SK-N-SH (cell line): ENCODE measurements around the gene CTNNB1. TPM values are rescaled to one million over a fixed set of nuclear protein-coding genes. Genes with fewer than 3 reads are reported as not detected.

Experiments
- CTCF ChIA-PET: fragments of 300-600, 350-600 bp; formaldehyde crosslinking; extraction: SDS; loops from one replicate; lab custom pipeline; 2021; lab: Yijun Ruan, JAX
- POLR2A ChIA-PET: fragments of 350-600 bp; sonication (Branson Sonifier 250); formaldehyde crosslinking; extraction: SDS; loops from one replicate; lab custom pipeline; 2020; ENCODE audit warnings: antibody characterized with exemption, inconsistent platforms; lab: Yijun Ruan, JAX
- DNase-seq: peaks from one replicate; pipeline ENCODE4 v3.0.0; 2012
- H2AFZ ChIP-seq: fragments of 200-600 bp; sonication (generic); 2 replicates; pipeline ENCODE4 v1.8.1; 2016; ENCODE audit warnings: antibody characterized with exemption, mild to moderate bottlenecking, low read depth
- H3F3A ChIP-seq: fragments of 200-600 bp; sonication (generic); replicated peaks from 2 replicates; pipeline ENCODE3; 2016; ENCODE audit warnings: antibody characterized with exemption, mild to moderate bottlenecking; ENCODE audit not compliant: insufficient read depth
- H3K27ac ChIP-seq, 2 experiments: fragments of 200-500 bp in 1 of 2; fragments of 200-600 bp in 1 of 2; sonication (Bioruptor generic) in 1 of 2; sonication (generic), shearing (Covaris generic) in 1 of 2; 2 replicates each; pipeline versions ENCODE4 v1.5.1 to v1.6.1; 2014 to 2016; ENCODE audit warnings: low read depth in 2 of 2, inconsistent platforms in 1 of 2, low read length in 1 of 2, mild to moderate bottlenecking in 1 of 2, mixed read lengths in 1 of 2
- H3K27me3 ChIP-seq: fragments of 200-600 bp; sonication (generic), shearing (Covaris generic); 2 replicates; pipeline ENCODE4 v1.6.1; 2016; ENCODE audit warnings: mixed run types; ENCODE audit not compliant: insufficient read depth
- H3K36me3 ChIP-seq, 2 experiments: fragments of 200-500 bp in 1 of 2; fragments of 200-600 bp in 1 of 2; sonication (Bioruptor generic) in 1 of 2; sonication (generic) in 1 of 2; replicated peaks in 1 of 2; 2 replicates each; pipeline versions ENCODE3 to v1.5.1; 2014 to 2016; ENCODE audit warnings: low read length in 1 of 2, mild to moderate bottlenecking in 1 of 2; ENCODE audit not compliant: insufficient read depth in 2 of 2, control insufficient read depth in 1 of 2
- H3K4me1 ChIP-seq, 2 experiments: fragments of 200-500 bp in 1 of 2; fragments of 200-600 bp in 1 of 2; sonication (Bioruptor generic) in 1 of 2; sonication (generic), shearing (Covaris generic) in 1 of 2; 2 replicates each; pipeline versions ENCODE4 v1.5.1 to v1.6.1; 2014 to 2016; ENCODE audit warnings: low read depth in 1 of 2, low read length in 1 of 2, mixed run types in 1 of 2; ENCODE audit not compliant: insufficient read depth in 2 of 2, control insufficient read depth in 1 of 2
- H3K4me2 ChIP-seq: fragments of 200-600 bp; sonication (generic), shearing (Covaris generic); 2 replicates; pipeline ENCODE4 v1.6.1; 2017; ENCODE audit warnings: mixed run types
- H3K4me3 ChIP-seq, 2 experiments: fragments of 200-500 bp in 1 of 2; fragments of 200-600 bp in 1 of 2; sonication (Bioruptor generic) in 1 of 2; sonication (generic), shearing (Covaris generic) in 1 of 2; 2 replicates each; pipeline versions ENCODE4 v1.5.1 to v1.8.1; 2014 to 2016; ENCODE audit warnings: low read depth in 2 of 2, inconsistent platforms in 1 of 2, low read length in 1 of 2, mild to moderate bottlenecking in 1 of 2, mixed read lengths in 1 of 2, moderate library complexity in 1 of 2
- H3K79me2 ChIP-seq: fragments of 200-600 bp; sonication (generic); 2 replicates; pipeline ENCODE4 v1.8.1; 2017; ENCODE audit warnings: mild to moderate bottlenecking; ENCODE audit not compliant: insufficient read depth
- H3K9ac ChIP-seq: fragments of 200-600 bp; sonication (generic); 2 replicates; pipeline ENCODE4 v1.6.1; 2017; ENCODE audit warnings: mixed run types
- H3K9me2 ChIP-seq: fragments of 200-600 bp; sonication (generic); 2 replicates; pipeline ENCODE4 v1.6.1; 2017; ENCODE audit warnings: mixed run types
- H3K9me3 ChIP-seq: fragments of 200-600 bp; sonication (generic); 2 replicates; pipeline ENCODE4 v1.6.1; 2017; ENCODE audit warnings: mixed run types, mild to moderate bottlenecking, moderate library complexity
- H4K20me1 ChIP-seq: fragments of 200-600 bp; sonication (generic); 2 replicates; pipeline ENCODE4 v1.6.1; 2017; ENCODE audit warnings: mild to moderate bottlenecking, mixed run types; ENCODE audit not compliant: insufficient read depth
- CHD2 ChIP-seq: fragments of 150-350 bp; IDR thresholded peaks from 2 replicates; pipeline ENCODE4 v1.6.1; 2018; ENCODE audit warnings: low read length; ENCODE audit not compliant: partially characterized antibody
- FOXJ3 ChIP-seq: sonication (generic); formaldehyde crosslinking; IDR thresholded peaks from 2 replicates; pipeline ENCODE4 v1.5.1; 2020; ENCODE audit warnings: mild to moderate bottlenecking, missing genetic modification reagents
- FOXM1 ChIP-seq: IDR thresholded peaks from 2 replicates; pipeline ENCODE4 v1.4.0; 2012; ENCODE audit warnings: low read depth, mild to moderate bottlenecking
- GATA2 ChIP-seq: sonication (generic); formaldehyde crosslinking; IDR thresholded peaks from 2 replicates; pipeline ENCODE4 v1.5.0; 2020; ENCODE audit warnings: mild to moderate bottlenecking, missing genetic modification reagents
- JUND ChIP-seq: IDR thresholded peaks from 2 replicates; pipeline ENCODE4 v1.4.0; 2012
- MXI1 ChIP-seq: IDR thresholded peaks from 2 replicates; pipeline ENCODE4 v1.6.1; 2012; ENCODE audit warnings: mild to moderate bottlenecking, low read depth, low read length, improper control_type of control experiment
- NFIC ChIP-seq: IDR thresholded peaks from 2 replicates; pipeline ENCODE4 v1.4.0; 2012; ENCODE audit warnings: borderline replicate concordance
- NRF1 ChIP-seq: IDR thresholded peaks from 2 replicates; pipeline ENCODE4 v1.6.1; 2012; ENCODE audit warnings: low read depth, mild to moderate bottlenecking, low read length
- POLR2AphosphoS5 ChIP-seq: IDR thresholded peaks from 2 replicates; pipeline ENCODE4 v1.6.1; 2012; ENCODE audit warnings: low read depth, low read length
- RFX5 ChIP-seq: IDR thresholded peaks from 2 replicates; pipeline ENCODE4 v1.6.1; 2012; ENCODE audit warnings: mild to moderate bottlenecking, improper control_type of control experiment, low read length
- RXRA ChIP-seq: IDR thresholded peaks from 2 replicates; pipeline ENCODE4 v1.4.0; 2012; ENCODE audit warnings: low read depth, mild to moderate bottlenecking, borderline replicate concordance
- SIN3A ChIP-seq: IDR thresholded peaks from 2 replicates; pipeline ENCODE4 v1.6.1; 2012; ENCODE audit warnings: low read depth, mild to moderate bottlenecking, low read length, moderate library complexity, borderline replicate concordance
- SMC3 ChIP-seq: IDR thresholded peaks from 2 replicates; pipeline ENCODE4 v1.6.1; 2012; ENCODE audit warnings: low read depth, low read length, improper control_type of control experiment
- TCF12 ChIP-seq: IDR thresholded peaks from 2 replicates; pipeline ENCODE4 v1.4.0; 2012
- TEAD4 ChIP-seq: IDR thresholded peaks from 2 replicates; pipeline ENCODE4 v1.4.0; 2012; ENCODE audit warnings: mild to moderate bottlenecking, borderline replicate concordance; ENCODE audit not compliant: insufficient read depth
- WGBS: methylation state at CpG from one replicate; pipeline ENCODE4 v1.1.6; 2017; ENCODE audit warnings: low lambda C conversion rate; 5-methylcytosine and 5-hydroxymethylcytosine counted together
- polyA plus RNA-seq, 3 experiments: library from polyadenylated mRNA; depleted of rRNA; stranded (reverse); fragments of >200 nt; gene quantifications; 2 replicates each; pipeline ENCODE4 v1.2.3, GENCODE V29; 2012
- TF ChIP-seq, protein P1 (sequence below): fragments of 150-350 bp; IDR thresholded peaks from 2 replicates; pipeline ENCODE4 v1.6.1; 2017; ENCODE audit warnings: antibody characterized with exemption, low read length, low read depth, borderline replicate concordance
- TF ChIP-seq, protein P2 (sequence below): fragments of 150-350 bp; IDR thresholded peaks from 2 replicates; pipeline ENCODE4 v1.6.1; 2016; ENCODE audit warnings: mild to moderate bottlenecking, low read depth, low read length
- TF ChIP-seq, protein P3 (sequence below): IDR thresholded peaks from 2 replicates; pipeline ENCODE4 v1.4.0; 2012; ENCODE audit warnings: low read depth
- TF ChIP-seq, protein P4 (sequence below): IDR thresholded peaks from 2 replicates; pipeline ENCODE4 v1.4.0; 2012; ENCODE audit warnings: low read depth, borderline replicate concordance
- TF ChIP-seq, protein P5 (sequence below): fragments of 200-600 bp; sonication (generic); IDR thresholded peaks from 2 replicates; pipeline ENCODE4 v1.6.1; 2017; ENCODE audit warnings: antibody characterized with exemption, mild to moderate bottlenecking, moderate library complexity

CTNNB1 gene
- polyA plus RNA-seq, 1 of the 3 experiments (the other 2 are of a cell fraction), result 178 TPM

DNA sequence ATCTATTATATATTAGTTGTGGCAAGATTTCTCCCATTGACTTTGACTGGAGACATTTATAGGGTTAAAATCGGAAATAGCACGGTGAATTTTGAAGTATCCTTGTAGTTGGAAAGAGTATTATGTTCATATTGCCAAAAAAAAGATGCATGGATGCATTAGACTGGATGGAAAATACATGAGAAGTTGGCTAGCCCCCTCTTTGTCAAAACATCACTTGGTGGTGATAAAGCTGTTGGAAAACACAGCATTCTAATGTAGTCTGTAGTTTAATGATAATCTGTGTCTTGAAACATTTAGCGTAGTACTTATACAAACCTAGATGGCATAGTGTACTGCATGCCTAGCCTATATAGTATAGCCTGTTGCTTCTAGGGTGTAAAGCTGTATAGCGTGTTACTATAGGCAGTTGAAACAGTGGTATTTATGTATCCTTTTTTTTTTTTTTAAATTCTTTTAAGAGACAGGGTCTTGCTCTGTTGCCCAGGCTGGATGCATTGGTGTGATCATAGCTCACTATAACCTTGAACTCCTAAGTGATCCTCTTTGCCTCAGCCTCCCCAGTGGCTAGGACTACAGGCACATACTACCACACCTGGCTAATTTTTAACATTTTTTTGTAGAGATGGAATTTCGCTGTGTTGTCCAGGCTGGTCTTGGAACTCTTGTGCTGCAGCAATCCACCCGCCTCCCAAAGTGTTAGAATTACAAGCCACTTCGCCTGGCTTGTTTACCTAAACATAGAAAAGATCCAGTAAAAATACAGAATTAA is 21.8 kb downstream of the CTNNB1 start:
- Histone ChIP-seq H3K27me3 (no peaks in the 10 kb centered on the region), H4K20me1 (peaks cover 95% of the 10 kb centered on the region), H3K27ac (no peak overlapping the region), H3K9me3 (no peaks in the 10 kb centered on the region), H3K79me2 (peaks cover 97% of the 10 kb centered on the region), H3K9me2 (no peaks in the 10 kb centered on the region), H3F3A (peaks cover 12% of the 10 kb centered on the region), H3K4me2 (no peak overlapping the region), H3K4me1 (peaks cover 9 to 10% of the 10 kb centered on the region in 2 experiments), H3K4me3 (no peak overlapping the region), H3K36me3 (peaks cover 17 to 20% of the 10 kb centered on the region in 2 experiments), H3K9ac (no peak overlapping the region), H2AFZ (no peak overlapping the region)
- ChIA-PET POLR2A (interaction anchor here (0.6 kb wide), 1 partner anchor 654 kb away, joined by 3 read pairs; no protein-coding TSS in a partner anchor), CTCF (no interaction called here)
- no peak for DNase-seq
- 96% methylated on average over 7 of the region's 7 CpGs for WGBS
- TF ChIP-seq NFIC, result no peak
- TF ChIP-seq, protein P1, sequence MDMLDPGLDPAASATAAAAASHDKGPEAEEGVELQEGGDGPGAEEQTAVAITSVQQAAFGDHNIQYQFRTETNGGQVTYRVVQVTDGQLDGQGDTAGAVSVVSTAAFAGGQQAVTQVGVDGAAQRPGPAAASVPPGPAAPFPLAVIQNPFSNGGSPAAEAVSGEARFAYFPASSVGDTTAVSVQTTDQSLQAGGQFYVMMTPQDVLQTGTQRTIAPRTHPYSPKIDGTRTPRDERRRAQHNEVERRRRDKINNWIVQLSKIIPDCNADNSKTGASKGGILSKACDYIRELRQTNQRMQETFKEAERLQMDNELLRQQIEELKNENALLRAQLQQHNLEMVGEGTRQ, result no peak
- TF ChIP-seq SIN3A, result no peak
- no peak for TF ChIP-seq FOXJ3
- TF ChIP-seq NRF1, result no peak
- no peak for TF ChIP-seq POLR2AphosphoS5
- TF ChIP-seq SMC3, result no peak
- TF ChIP-seq TEAD4, result no peak
- no peak for TF ChIP-seq TCF12
- no peak for TF ChIP-seq GATA2
- TF ChIP-seq CHD2, result no peak
- TF ChIP-seq, protein P2, sequence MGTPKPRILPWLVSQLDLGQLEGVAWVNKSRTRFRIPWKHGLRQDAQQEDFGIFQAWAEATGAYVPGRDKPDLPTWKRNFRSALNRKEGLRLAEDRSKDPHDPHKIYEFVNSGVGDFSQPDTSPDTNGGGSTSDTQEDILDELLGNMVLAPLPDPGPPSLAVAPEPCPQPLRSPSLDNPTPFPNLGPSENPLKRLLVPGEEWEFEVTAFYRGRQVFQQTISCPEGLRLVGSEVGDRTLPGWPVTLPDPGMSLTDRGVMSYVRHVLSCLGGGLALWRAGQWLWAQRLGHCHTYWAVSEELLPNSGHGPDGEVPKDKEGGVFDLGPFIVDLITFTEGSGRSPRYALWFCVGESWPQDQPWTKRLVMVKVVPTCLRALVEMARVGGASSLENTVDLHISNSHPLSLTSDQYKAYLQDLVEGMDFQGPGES, result no peak
- TF ChIP-seq JUND, result no peak
- TF ChIP-seq, protein P3, sequence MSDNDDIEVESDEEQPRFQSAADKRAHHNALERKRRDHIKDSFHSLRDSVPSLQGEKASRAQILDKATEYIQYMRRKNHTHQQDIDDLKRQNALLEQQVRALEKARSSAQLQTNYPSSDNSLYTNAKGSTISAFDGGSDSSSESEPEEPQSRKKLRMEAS, result no peak
- no peak for TF ChIP-seq RXRA
- TF ChIP-seq, protein P4, sequence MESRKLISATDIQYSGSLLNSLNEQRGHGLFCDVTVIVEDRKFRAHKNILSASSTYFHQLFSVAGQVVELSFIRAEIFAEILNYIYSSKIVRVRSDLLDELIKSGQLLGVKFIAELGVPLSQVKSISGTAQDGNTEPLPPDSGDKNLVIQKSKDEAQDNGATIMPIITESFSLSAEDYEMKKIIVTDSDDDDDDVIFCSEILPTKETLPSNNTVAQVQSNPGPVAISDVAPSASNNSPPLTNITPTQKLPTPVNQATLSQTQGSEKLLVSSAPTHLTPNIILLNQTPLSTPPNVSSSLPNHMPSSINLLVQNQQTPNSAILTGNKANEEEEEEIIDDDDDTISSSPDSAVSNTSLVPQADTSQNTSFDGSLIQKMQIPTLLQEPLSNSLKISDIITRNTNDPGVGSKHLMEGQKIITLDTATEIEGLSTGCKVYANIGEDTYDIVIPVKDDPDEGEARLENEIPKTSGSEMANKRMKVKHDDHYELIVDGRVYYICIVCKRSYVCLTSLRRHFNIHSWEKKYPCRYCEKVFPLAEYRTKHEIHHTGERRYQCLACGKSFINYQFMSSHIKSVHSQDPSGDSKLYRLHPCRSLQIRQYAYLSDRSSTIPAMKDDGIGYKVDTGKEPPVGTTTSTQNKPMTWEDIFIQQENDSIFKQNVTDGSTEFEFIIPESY, result no peak
- TF ChIP-seq MXI1, result no peak
- TF ChIP-seq RFX5, result no peak
- TF ChIP-seq, protein P5, sequence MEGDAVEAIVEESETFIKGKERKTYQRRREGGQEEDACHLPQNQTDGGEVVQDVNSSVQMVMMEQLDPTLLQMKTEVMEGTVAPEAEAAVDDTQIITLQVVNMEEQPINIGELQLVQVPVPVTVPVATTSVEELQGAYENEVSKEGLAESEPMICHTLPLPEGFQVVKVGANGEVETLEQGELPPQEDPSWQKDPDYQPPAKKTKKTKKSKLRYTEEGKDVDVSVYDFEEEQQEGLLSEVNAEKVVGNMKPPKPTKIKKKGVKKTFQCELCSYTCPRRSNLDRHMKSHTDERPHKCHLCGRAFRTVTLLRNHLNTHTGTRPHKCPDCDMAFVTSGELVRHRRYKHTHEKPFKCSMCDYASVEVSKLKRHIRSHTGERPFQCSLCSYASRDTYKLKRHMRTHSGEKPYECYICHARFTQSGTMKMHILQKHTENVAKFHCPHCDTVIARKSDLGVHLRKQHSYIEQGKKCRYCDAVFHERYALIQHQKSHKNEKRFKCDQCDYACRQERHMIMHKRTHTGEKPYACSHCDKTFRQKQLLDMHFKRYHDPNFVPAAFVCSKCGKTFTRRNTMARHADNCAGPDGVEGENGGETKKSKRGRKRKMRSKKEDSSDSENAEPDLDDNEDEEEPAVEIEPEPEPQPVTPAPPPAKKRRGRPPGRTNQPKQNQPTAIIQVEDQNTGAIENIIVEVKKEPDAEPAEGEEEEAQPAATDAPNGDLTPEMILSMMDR, result no peak
- no peak for TF ChIP-seq FOXM1
- TF ChIP-seq, all 33 proteins: peak for 0
